ENCODE measurements around the gene WDPCP.
"Not testable (repeated sequence)": the region's sequence is repeated elsewhere in the genome, so short reads cannot be mapped to it uniquely, and the experiment has no call there.

- TF ChIP-seq EZH2 (IDR thresholded peaks at IDR 0.05); POLR2AphosphoS5 (IDR thresholded peaks at IDR 0.05; ENCODE audit: borderline replicate concordance, low read depth, low read length): not testable (repeated sequence)
Measured at GRCh38 chr2:63074399-63074798, 513.9 kb downstream of the WDPCP start.

All from SK-N-MC (cell line).